Endodermal cell (in vitro differentiated cells): ENCODE results near the gene HSBP1L1. TPM values are rescaled to one million over a fixed set of nuclear protein-coding genes. Genes with fewer than 3 reads are reported as not detected.

Experiments
- DNase-seq: peaks from one replicate; pipeline ENCODE4 v3.0.0-alpha.2; 2017
- H3K27ac ChIP-seq: 2 replicates; pipeline ENCODE4 v1.5.1; 2013; ENCODE audit warnings: mild to moderate bottlenecking, low read depth, low read length, moderate library complexity
- H3K27me3 ChIP-seq: 2 replicates; pipeline ENCODE4 v1.6.1; 2013; ENCODE audit warnings: mild to moderate bottlenecking, low read length, moderate library complexity; ENCODE audit not compliant: insufficient read depth, control insufficient read depth, poor library complexity, severe bottlenecking
- H3K36me3 ChIP-seq: 2 replicates; pipeline ENCODE4 v1.7.0; 2013; ENCODE audit warnings: mild to moderate bottlenecking, low read length, moderate library complexity; ENCODE audit not compliant: control insufficient read depth, insufficient read depth
- H3K4me1 ChIP-seq: one replicate; pipeline ENCODE4 v1.7.0; 2013; ENCODE audit warnings: low read length; ENCODE audit not compliant: control insufficient read depth, insufficient read depth
- H3K4me3 ChIP-seq: 2 replicates; pipeline ENCODE4 v1.5.1; 2013; ENCODE audit warnings: mild to moderate bottlenecking, low read length, moderate library complexity
- H3K9ac ChIP-seq: 2 replicates; pipeline ENCODE4 v1.6.1; 2013; ENCODE audit warnings: mild to moderate bottlenecking, low read length, moderate library complexity; ENCODE audit not compliant: poor library complexity, severe bottlenecking; ENCODE audit errors: extremely low read depth
- H3K9me3 ChIP-seq: 2 replicates; pipeline ENCODE4 v1.6.1; 2013; ENCODE audit warnings: mild to moderate bottlenecking, low read length, moderate library complexity; ENCODE audit not compliant: control insufficient read depth
- H3K27ac Mint-ChIP-seq: 2 replicates; pipeline ENCODE4 v1.8.0; 2020; ENCODE audit warnings: mixed read lengths
- H3K27me3 Mint-ChIP-seq: 2 replicates; pipeline ENCODE4 v1.8.0; 2021; ENCODE audit warnings: mild to moderate bottlenecking, mixed read lengths; ENCODE audit not compliant: insufficient read depth
- H3K36me3 Mint-ChIP-seq: 2 replicates; pipeline ENCODE4 v1.8.0; 2020; ENCODE audit warnings: low read depth, mixed read lengths
- H3K4me1 Mint-ChIP-seq: 2 replicates; pipeline ENCODE4 v1.8.0; 2020; ENCODE audit warnings: mixed read lengths
- H3K4me3 Mint-ChIP-seq: 2 replicates; pipeline ENCODE4 v1.8.0; 2020; ENCODE audit warnings: mild to moderate bottlenecking, moderate library complexity, mixed read lengths
- H3K9me3 Mint-ChIP-seq: 2 replicates; pipeline ENCODE4 v1.8.0; 2020; ENCODE audit warnings: mild to moderate bottlenecking, mixed read lengths
- CTCF ChIP-seq: fragments of 200-600 bp; sonication (generic); conservative IDR thresholded peaks from 2 replicates; pipeline ENCODE4 v1.5.0; 2021; ENCODE audit warnings: antibody characterized with exemption, mild to moderate bottlenecking
- WGBS, 2 experiments: methylation state at CpG; one replicate each; pipeline versions ENCODE4 v1.1.5 to v1.1.7; 2013; ENCODE audit warnings: missing lambda C conversion rate in 2 of 2, mixed read lengths in 1 of 2; ENCODE audit not compliant: insufficient coverage in 1 of 2, insufficient read length in 1 of 2; 5-methylcytosine and 5-hydroxymethylcytosine counted together
- total RNA-seq, 2 donors: library from RNA; stranded (reverse); fragmentation: NEBNext Ultra II Directional in 1 of 2; extraction: Animal tissue kit (Norgen Biotek cat#: 25700) in 1 of 2; gene quantifications; 2 replicates in 1 of 2; 3 replicates in 1 of 2; pipeline ENCODE4 v1.2.1, GENCODE V29; 2021

The HSBP1L1 gene
- total RNA-seq, 2 donors from 2014 or later, result 2.6 to 2.7 TPM

DNA sequence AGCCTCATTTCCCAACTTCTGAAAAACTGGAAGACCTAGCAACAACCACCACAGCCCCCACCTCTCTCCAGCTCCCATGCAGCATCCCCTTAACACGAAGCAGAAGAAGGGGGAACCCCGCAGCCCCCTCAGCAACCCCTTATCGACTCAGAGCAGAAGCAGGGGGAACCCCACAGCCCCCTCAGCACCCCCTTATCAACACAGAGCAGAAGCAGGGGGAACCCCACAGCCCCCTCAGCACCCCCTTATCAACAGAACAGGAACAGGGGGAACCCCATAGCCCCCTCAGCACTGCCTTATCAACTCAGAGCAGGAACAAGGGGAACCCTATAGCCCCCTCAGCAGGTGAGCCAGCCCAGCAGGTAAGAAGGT is 19.7 kb upstream of the HSBP1L1 start:
- H3K27me3 Mint-ChIP-seq, result peaks cover 21% of the 10 kb centered on the region
- H3K4me1 Mint-ChIP-seq, result peaks cover 20% of the 10 kb centered on the region
- H3K9me3 ChIP-seq, result no peaks in the 10 kb centered on the region
- no peaks in the 10 kb centered on the region for H3K9me3 Mint-ChIP-seq
- no peak overlapping the region for H3K4me3 Mint-ChIP-seq
- no peak overlapping the region for H3K27ac Mint-ChIP-seq
- H3K36me3 Mint-ChIP-seq, result peaks cover 37% of the 10 kb centered on the region
- H3K9ac ChIP-seq, result no peak overlapping the region
- H3K4me3 ChIP-seq, result no peak overlapping the region
- peaks cover 32% of the 10 kb centered on the region for H3K36me3 ChIP-seq
- no peak overlapping the region for H3K27ac ChIP-seq
- peaks cover 11% of the 10 kb centered on the region for H3K4me1 ChIP-seq
- TF ChIP-seq CTCF, result no peak
- WGBS, 2 experiments, result 60% methylated on average over 1 of the region's 3 CpGs; no CpG with 5 or more reads in 1 of the 2 experiments
- DNase-seq, result no peak
- H3K27me3 ChIP-seq, result no peaks in the 10 kb centered on the region

DNA sequence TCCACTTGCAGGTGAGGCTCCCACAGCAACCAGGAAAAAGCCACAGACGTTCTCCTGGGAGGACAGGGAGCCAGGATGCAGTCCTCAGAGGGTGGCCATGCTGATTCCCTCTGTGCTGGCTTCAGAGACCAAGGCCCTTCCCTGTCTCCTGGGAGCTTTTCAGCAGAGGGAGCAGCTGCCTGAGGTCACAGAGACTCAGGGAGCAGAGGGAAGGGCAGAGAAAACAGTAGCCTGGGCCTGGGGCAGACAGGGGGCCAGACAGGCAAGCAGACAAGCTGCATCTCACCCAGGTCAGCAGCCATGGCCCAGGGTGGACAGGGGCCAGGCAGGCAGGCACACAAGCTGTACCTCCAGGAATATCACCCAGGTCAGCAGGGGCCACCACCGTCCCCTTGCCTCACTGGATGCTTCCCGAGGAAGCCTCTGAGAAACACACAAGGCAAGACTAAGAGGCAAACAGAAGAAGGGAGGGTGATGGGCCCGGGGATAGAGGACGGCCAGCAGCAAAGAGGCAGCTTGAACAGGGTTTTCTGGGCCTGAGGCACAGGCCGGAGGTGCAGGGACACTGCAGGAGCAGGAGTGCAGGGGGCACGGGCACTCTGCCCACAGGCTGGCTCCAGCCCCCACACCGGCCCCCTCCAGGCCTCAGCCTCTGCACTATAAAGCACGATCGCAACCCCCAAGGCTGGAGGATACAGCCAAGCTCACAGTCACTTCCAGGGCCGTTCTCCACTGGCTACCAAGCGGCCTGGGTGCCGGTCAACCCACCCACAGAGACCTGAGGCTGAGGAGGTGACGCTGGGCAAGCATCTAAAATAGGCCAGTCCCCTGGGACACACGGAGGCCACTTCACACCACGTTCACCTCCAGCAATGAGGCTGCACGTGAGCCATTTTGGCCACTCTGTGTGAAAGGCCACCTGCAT is 19.1 kb upstream of the HSBP1L1 start:
- H3K27me3 ChIP-seq, result no peaks in the 10 kb centered on the region
- Mint-ChIP-seq H3K9me3 (no peaks in the 10 kb centered on the region), H3K36me3 (peaks cover 32% of the 10 kb centered on the region), H3K4me1 (peaks cover 20% of the 10 kb centered on the region), H3K4me3 (no peak overlapping the region), H3K27ac (no peak overlapping the region), H3K27me3 (peaks cover 27% of the 10 kb centered on the region)
- peaks cover 11% of the 10 kb centered on the region for H3K4me1 ChIP-seq
- H3K9ac ChIP-seq, result no peak overlapping the region
- H3K27ac ChIP-seq, result no peak overlapping the region
- H3K36me3 ChIP-seq, result peaks cover 32% of the 10 kb centered on the region
- no peak for TF ChIP-seq CTCF
- H3K4me3 ChIP-seq, result no peak overlapping the region
- DNase-seq, result peak; percentile 53
- H3K9me3 ChIP-seq, result no peaks in the 10 kb centered on the region
- 84 to 88% methylated on average over 10 to 17 of the region's 17 CpGs for WGBS, 2 experiments

DNA sequence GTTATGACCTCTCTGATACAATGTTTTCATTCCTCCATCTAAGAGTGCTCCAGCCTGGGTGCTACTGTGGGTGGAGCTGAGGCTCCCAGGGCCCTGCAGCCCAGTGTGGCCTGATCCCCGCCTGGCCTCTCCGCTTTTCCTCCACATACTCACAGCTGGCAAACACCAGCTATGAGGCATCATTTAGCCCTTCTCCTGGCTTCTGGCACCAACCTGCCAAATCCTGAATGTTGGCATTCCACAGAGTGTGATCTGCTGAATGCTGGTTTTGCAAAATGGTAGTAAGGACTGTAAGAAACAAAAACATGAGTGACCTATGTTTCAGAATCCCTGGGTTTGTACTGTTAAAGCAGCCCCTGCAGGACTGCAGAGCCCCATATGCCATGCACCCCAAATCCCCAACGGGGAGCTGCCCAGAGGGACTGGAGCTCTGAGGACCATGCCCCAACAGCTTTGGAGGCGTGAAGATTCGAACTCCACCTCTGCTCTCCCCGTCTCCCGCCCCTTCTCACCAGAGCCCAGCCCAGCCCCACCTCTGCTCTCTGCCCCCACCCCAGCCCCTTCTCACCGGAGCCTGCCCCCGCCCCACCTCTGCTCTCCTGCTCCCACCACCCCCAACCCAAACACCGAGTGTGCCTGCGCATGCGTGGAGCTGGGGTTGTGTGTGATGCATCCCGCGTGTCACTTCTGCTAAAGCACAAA is 17.2 kb upstream of the HSBP1L1 start:
- peak; percentile 30 for DNase-seq
- Histone ChIP-seq H3K4me3 (no peak overlapping the region), H3K9ac (no peak overlapping the region), H3K9me3 (no peaks in the 10 kb centered on the region), H3K36me3 (peaks cover 19% of the 10 kb centered on the region), H3K27me3 (peaks cover 5% of the 10 kb centered on the region), H3K27ac (no peak overlapping the region), H3K4me1 (peaks cover 11% of the 10 kb centered on the region)
- H3K27ac Mint-ChIP-seq, result no peak overlapping the region
- no peak overlapping the region for H3K4me3 Mint-ChIP-seq
- peaks cover 25% of the 10 kb centered on the region for H3K36me3 Mint-ChIP-seq
- TF ChIP-seq CTCF, result no peak
- WGBS, 2 experiments, result 92 to 97% methylated on average over 2 to 12 of the region's 14 CpGs
- no peaks in the 10 kb centered on the region for H3K9me3 Mint-ChIP-seq
- H3K27me3 Mint-ChIP-seq, result peaks cover 30% of the 10 kb centered on the region
- peaks cover 20% of the 10 kb centered on the region for H3K4me1 Mint-ChIP-seq
